GM23338 (cell line): ENCODE data around the gene SIRPB1. TPM values are rescaled to one million over a fixed set of nuclear protein-coding genes. Genes with fewer than 3 reads are reported as not detected.

Source experiments
- ATAC-seq: fragments of 200-7000 bp; cut with Tn5 transposase; 3 replicates; pipeline ENCODE4 v1.9.1; 2020
- DNase-seq: peaks from one replicate; pipeline ENCODE4 v3.0.0-alpha.2; 2015; ENCODE audit warnings: low spot score
- H2AFZ ChIP-seq: fragments of 200-600 bp; sonication (generic); 2 replicates; pipeline ENCODE4 v1.8.0; 2016; ENCODE audit warnings: antibody characterized with exemption, mild to moderate bottlenecking, moderate library complexity
- H3F3A ChIP-seq: fragments of 200-600 bp; sonication (generic); replicated peaks from 2 replicates; pipeline ENCODE4 v1.8.0; 2017; ENCODE audit warnings: antibody characterized with exemption, mixed run types, low read depth
- H3K27ac ChIP-seq: fragments of 200-600 bp; sonication (generic); 2 replicates; pipeline ENCODE4 v1.6.1; 2016; ENCODE audit warnings: low read depth
- H3K27me3 ChIP-seq: fragments of 200-600 bp; sonication (generic); 2 replicates; pipeline ENCODE4 v1.8.0; 2016; ENCODE audit warnings: mild to moderate bottlenecking, mixed run types, moderate library complexity; ENCODE audit not compliant: insufficient read depth
- H3K36me3 ChIP-seq: fragments of 200-600 bp; sonication (generic); 2 replicates; pipeline ENCODE4 v1.8.0; 2016; ENCODE audit warnings: mild to moderate bottlenecking; ENCODE audit not compliant: insufficient read depth
- H3K4me1 ChIP-seq: fragments of 200-600 bp; sonication (generic); 2 replicates; pipeline ENCODE4 v1.8.0; 2016; ENCODE audit warnings: mild to moderate bottlenecking, moderate library complexity; ENCODE audit not compliant: insufficient read depth
- H3K4me2 ChIP-seq: fragments of 200-600 bp; sonication (generic); 2 replicates; pipeline ENCODE4 v1.7.1; 2017; ENCODE audit warnings: mixed run types
- H3K4me3 ChIP-seq: fragments of 200-600 bp; sonication (generic); 2 replicates; pipeline ENCODE4 v1.6.1; 2016; ENCODE audit warnings: mixed run types
- H3K79me2 ChIP-seq: fragments of 200-600 bp; sonication (generic); replicated peaks from 2 replicates; pipeline ENCODE4 v1.8.0; 2017; ENCODE audit warnings: mild to moderate bottlenecking; ENCODE audit not compliant: insufficient read depth
- H3K9me2 ChIP-seq: fragments of 200-600 bp; sonication (generic); 2 replicates; pipeline ENCODE4 v1.8.0; 2017; ENCODE audit not compliant: insufficient read depth
- H4K20me1 ChIP-seq: fragments of 200-600 bp; sonication (generic); replicated peaks from 2 replicates; pipeline ENCODE4 v1.8.0; 2017; ENCODE audit warnings: mild to moderate bottlenecking; ENCODE audit not compliant: insufficient read depth
- H3K27ac Mint-ChIP-seq: 2 replicates; pipeline ENCODE4 v1.8.0; 2020; ENCODE audit warnings: inconsistent platforms, mild to moderate bottlenecking, moderate library complexity, mixed read lengths
- H3K27me3 Mint-ChIP-seq: 3 replicates; pipeline ENCODE4 v1.8.0; 2022; ENCODE audit warnings: low read depth, mild to moderate bottlenecking, moderate library complexity, mixed read lengths, inconsistent platforms; ENCODE audit not compliant: insufficient read depth, poor library complexity
- H3K36me3 Mint-ChIP-seq: 3 replicates; pipeline ENCODE4 v1.8.0; 2021; ENCODE audit warnings: low read depth, mild to moderate bottlenecking, inconsistent platforms, moderate library complexity, mixed read lengths
- H3K4me1 Mint-ChIP-seq: 3 replicates; pipeline ENCODE4 v1.8.0; 2020; ENCODE audit warnings: mild to moderate bottlenecking, inconsistent platforms, mixed read lengths
- H3K4me3 Mint-ChIP-seq: 3 replicates; pipeline ENCODE4 v1.8.0; 2021; ENCODE audit warnings: moderate library complexity, mild to moderate bottlenecking, inconsistent platforms, mixed read lengths
- H3K9me3 Mint-ChIP-seq: 3 replicates; pipeline ENCODE4 v1.8.0; 2020; ENCODE audit warnings: moderate library complexity, mild to moderate bottlenecking, inconsistent platforms, mixed read lengths
- CREB1 ChIP-seq: fragments of 250-450 bp; sonication (Bioruptor Pico); IDR thresholded peaks from 2 replicates; pipeline ENCODE4 v1.5.0; 2020; ENCODE audit warnings: low read depth, mild to moderate bottlenecking, moderate library complexity
- EZH2 ChIP-seq: fragments of 200-600 bp; sonication (generic); IDR thresholded peaks from one replicate; pipeline ENCODE4 v1.8.0; 2017; ENCODE audit warnings: antibody characterized with exemption, mild to moderate bottlenecking, low read depth; ENCODE audit not compliant: unreplicated experiment
- EZH2phosphoT487 ChIP-seq: fragments of 200-600 bp; sonication (generic); IDR thresholded peaks from one replicate; pipeline ENCODE4 v1.8.1; 2018; ENCODE audit warnings: antibody characterized with exemption; ENCODE audit not compliant: unreplicated experiment
- JUNB ChIP-seq: IDR thresholded peaks from one replicate; pipeline ENCODE4 v1.6.1; 2016; ENCODE audit warnings: antibody characterized with exemption; ENCODE audit not compliant: unreplicated experiment
- NANOG ChIP-seq: IDR thresholded peaks from 2 replicates; pipeline ENCODE4 v1.6.1; 2016; ENCODE audit warnings: antibody characterized with exemption, borderline replicate concordance
- POLR2AphosphoS5 ChIP-seq: IDR thresholded peaks from 2 replicates; pipeline ENCODE4 v1.6.1; 2016; ENCODE audit warnings: antibody characterized with exemption, low read depth
- STAT1 ChIP-seq: IDR thresholded peaks from one replicate; pipeline ENCODE4 v1.6.1; 2016; ENCODE audit warnings: antibody characterized with exemption; ENCODE audit not compliant: unreplicated experiment
- ZNF114 ChIP-seq: fragments of 250-450 bp; sonication (Bioruptor Pico); IDR thresholded peaks from 2 replicates; pipeline ENCODE4 v1.5.0; 2020; ENCODE audit warnings: mild to moderate bottlenecking, moderate library complexity
- ZNF331 ChIP-seq: fragments of 250-450 bp; sonication (Bioruptor Pico); IDR thresholded peaks from 2 replicates; pipeline ENCODE4 v1.5.0; 2020; ENCODE audit warnings: low read depth, mild to moderate bottlenecking, moderate library complexity
- polyA plus RNA-seq: library from polyadenylated mRNA; unstranded; fragments of >200 nt; fragmentation: Nextera tagmentation; extraction: Ambion mirVana; gene quantifications from 2 replicates; pipeline ENCODE4 v1.2.1, GENCODE V29; 2016
- total RNA-seq: library from RNA; depleted of rRNA; stranded (reverse); fragments of >200 nt; shearing (Covaris generic); gene quantifications from 2 replicates; pipeline ENCODE4 v1.2.3, GENCODE V29; 2014
- TF ChIP-seq, protein P1 (sequence below): IDR thresholded peaks from 2 replicates; pipeline ENCODE4 v1.6.1; 2016; ENCODE audit warnings: antibody characterized with exemption
- TF ChIP-seq, protein P2 (sequence below): fragments of 250-450 bp; sonication (Bioruptor Pico); IDR thresholded peaks from 2 replicates; pipeline ENCODE4 v1.5.0; 2020; ENCODE audit warnings: mild to moderate bottlenecking, moderate library complexity
- TF ChIP-seq, protein P3 (sequence below): IDR thresholded peaks from one replicate; pipeline ENCODE4 v1.6.1; 2018; ENCODE audit warnings: antibody characterized with exemption; ENCODE audit not compliant: unreplicated experiment
- TF ChIP-seq, protein P4 (sequence below), 2 experiments: fragments of 200-600 bp in 1 of 2; sonication (generic) in 1 of 2; conservative IDR thresholded peaks; 2 replicates each; pipeline versions ENCODE4 v1.5.1 to v1.6.1; 2016 to 2017; ENCODE audit warnings: antibody characterized with exemption in 2 of 2, low read depth in 2 of 2, mild to moderate bottlenecking in 2 of 2, moderate library complexity in 1 of 2

Gene SIRPB1
- total and polyA plus RNA-seq, 2 experiments from 2014 or later, result not detected

DNA sequence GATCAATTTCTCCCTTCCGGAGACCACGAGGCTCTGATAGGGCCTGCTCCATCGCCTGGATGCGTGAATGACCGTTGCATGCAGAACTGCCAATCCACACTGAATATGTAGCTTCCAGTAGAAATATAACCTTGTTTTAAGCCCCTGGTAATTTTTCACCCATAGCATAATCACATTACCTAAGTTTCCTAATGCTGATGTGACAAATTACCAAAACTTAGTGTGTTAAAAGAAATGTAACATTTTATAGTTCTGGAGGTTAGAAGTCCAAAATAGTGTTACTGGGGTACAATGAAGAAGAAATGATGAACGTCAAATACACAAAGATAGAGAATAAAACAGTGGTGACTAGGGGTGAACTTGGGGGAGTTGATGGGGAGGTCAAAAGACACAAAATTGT lies 40.3 kb downstream of the SIRPB1 start:
- no peak overlapping the region for H3K4me2 ChIP-seq
- DNase-seq (no peak), ATAC-seq (no peak)
- Mint-ChIP-seq H3K27me3 (peaks cover 1% of the 10 kb centered on the region), H3K4me1 (no peaks in the 10 kb centered on the region), H3K36me3 (no peaks in the 10 kb centered on the region), H3K27ac (no peak overlapping the region), H3K9me3 (no peaks in the 10 kb centered on the region), H3K4me3 (no peak overlapping the region)
- no peaks in the 10 kb centered on the region for H3F3A ChIP-seq
- no peak overlapping the region for H3K4me3 ChIP-seq
- TF ChIP-seq NANOG (no peak), CREB1 (no peak), ZNF114 (no peak), STAT1 (no peak), EZH2 (no peak), EZH2phosphoT487 (no peak), JUNB (no peak), POLR2AphosphoS5 (no peak), ZNF331 (CRISPR knock-in tag) (no peak)
- TF ChIP-seq, protein P1, sequence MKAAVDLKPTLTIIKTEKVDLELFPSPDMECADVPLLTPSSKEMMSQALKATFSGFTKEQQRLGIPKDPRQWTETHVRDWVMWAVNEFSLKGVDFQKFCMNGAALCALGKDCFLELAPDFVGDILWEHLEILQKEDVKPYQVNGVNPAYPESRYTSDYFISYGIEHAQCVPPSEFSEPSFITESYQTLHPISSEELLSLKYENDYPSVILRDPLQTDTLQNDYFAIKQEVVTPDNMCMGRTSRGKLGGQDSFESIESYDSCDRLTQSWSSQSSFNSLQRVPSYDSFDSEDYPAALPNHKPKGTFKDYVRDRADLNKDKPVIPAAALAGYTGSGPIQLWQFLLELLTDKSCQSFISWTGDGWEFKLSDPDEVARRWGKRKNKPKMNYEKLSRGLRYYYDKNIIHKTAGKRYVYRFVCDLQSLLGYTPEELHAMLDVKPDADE, result no peak
- TF ChIP-seq, protein P2, sequence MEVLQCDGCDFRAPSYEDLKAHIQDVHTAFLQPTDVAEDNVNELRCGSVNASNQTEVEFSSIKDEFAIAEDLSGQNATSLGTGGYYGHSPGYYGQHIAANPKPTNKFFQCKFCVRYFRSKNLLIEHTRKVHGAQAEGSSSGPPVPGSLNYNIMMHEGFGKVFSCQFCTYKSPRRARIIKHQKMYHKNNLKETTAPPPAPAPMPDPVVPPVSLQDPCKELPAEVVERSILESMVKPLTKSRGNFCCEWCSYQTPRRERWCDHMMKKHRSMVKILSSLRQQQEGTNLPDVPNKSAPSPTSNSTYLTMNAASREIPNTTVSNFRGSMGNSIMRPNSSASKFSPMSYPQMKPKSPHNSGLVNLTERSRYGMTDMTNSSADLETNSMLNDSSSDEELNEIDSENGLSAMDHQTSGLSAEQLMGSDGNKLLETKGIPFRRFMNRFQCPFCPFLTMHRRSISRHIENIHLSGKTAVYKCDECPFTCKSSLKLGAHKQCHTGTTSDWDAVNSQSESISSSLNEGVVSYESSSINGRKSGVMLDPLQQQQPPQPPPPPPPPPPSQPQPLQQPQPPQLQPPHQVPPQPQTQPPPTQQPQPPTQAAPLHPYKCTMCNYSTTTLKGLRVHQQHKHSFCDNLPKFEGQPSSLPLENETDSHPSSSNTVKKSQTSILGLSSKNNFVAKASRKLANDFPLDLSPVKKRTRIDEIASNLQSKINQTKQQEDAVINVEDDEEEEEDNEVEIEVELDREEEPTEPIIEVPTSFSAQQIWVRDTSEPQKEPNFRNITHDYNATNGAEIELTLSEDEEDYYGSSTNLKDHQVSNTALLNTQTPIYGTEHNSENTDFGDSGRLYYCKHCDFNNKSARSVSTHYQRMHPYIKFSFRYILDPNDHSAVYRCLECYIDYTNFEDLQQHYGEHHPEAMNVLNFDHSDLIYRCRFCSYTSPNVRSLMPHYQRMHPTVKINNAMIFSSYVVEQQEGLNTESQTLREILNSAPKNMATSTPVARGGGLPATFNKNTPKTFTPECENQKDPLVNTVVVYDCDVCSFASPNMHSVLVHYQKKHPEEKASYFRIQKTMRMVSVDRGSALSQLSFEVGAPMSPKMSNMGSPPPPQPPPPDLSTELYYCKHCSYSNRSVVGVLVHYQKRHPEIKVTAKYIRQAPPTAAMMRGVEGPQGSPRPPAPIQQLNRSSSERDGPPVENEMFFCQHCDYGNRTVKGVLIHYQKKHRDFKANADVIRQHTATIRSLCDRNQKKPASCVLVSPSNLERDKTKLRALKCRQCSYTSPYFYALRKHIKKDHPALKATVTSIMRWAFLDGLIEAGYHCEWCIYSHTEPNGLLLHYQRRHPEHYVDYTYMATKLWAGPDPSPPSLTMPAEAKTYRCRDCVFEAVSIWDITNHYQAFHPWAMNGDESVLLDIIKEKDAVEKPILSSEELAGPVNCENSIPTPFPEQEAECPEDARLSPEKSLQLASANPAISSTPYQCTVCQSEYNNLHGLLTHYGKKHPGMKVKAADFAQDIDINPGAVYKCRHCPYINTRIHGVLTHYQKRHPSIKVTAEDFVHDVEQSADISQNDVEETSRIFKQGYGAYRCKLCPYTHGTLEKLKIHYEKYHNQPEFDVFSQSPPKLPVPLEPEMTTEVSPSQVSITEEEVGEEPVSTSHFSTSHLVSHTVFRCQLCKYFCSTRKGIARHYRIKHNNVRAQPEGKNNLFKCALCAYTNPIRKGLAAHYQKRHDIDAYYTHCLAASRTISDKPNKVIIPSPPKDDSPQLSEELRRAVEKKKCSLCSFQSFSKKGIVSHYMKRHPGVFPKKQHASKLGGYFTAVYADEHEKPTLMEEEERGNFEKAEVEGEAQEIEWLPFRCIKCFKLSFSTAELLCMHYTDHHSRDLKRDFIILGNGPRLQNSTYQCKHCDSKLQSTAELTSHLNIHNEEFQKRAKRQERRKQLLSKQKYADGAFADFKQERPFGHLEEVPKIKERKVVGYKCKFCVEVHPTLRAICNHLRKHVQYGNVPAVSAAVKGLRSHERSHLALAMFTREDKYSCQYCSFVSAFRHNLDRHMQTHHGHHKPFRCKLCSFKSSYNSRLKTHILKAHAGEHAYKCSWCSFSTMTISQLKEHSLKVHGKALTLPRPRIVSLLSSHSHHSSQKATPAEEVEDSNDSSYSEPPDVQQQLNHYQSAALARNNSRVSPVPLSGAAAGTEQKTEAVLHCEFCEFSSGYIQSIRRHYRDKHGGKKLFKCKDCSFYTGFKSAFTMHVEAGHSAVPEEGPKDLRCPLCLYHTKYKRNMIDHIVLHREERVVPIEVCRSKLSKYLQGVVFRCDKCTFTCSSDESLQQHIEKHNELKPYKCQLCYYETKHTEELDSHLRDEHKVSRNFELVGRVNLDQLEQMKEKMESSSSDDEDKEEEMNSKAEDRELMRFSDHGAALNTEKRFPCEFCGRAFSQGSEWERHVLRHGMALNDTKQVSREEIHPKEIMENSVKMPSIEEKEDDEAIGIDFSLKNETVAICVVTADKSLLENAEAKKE, result no peak
- TF ChIP-seq, protein P3, sequence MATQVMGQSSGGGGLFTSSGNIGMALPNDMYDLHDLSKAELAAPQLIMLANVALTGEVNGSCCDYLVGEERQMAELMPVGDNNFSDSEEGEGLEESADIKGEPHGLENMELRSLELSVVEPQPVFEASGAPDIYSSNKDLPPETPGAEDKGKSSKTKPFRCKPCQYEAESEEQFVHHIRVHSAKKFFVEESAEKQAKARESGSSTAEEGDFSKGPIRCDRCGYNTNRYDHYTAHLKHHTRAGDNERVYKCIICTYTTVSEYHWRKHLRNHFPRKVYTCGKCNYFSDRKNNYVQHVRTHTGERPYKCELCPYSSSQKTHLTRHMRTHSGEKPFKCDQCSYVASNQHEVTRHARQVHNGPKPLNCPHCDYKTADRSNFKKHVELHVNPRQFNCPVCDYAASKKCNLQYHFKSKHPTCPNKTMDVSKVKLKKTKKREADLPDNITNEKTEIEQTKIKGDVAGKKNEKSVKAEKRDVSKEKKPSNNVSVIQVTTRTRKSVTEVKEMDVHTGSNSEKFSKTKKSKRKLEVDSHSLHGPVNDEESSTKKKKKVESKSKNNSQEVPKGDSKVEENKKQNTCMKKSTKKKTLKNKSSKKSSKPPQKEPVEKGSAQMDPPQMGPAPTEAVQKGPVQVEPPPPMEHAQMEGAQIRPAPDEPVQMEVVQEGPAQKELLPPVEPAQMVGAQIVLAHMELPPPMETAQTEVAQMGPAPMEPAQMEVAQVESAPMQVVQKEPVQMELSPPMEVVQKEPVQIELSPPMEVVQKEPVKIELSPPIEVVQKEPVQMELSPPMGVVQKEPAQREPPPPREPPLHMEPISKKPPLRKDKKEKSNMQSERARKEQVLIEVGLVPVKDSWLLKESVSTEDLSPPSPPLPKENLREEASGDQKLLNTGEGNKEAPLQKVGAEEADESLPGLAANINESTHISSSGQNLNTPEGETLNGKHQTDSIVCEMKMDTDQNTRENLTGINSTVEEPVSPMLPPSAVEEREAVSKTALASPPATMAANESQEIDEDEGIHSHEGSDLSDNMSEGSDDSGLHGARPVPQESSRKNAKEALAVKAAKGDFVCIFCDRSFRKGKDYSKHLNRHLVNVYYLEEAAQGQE, result no peak
- TF ChIP-seq, protein P4, sequence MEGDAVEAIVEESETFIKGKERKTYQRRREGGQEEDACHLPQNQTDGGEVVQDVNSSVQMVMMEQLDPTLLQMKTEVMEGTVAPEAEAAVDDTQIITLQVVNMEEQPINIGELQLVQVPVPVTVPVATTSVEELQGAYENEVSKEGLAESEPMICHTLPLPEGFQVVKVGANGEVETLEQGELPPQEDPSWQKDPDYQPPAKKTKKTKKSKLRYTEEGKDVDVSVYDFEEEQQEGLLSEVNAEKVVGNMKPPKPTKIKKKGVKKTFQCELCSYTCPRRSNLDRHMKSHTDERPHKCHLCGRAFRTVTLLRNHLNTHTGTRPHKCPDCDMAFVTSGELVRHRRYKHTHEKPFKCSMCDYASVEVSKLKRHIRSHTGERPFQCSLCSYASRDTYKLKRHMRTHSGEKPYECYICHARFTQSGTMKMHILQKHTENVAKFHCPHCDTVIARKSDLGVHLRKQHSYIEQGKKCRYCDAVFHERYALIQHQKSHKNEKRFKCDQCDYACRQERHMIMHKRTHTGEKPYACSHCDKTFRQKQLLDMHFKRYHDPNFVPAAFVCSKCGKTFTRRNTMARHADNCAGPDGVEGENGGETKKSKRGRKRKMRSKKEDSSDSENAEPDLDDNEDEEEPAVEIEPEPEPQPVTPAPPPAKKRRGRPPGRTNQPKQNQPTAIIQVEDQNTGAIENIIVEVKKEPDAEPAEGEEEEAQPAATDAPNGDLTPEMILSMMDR (conservative IDR thresholded peaks at IDR 0.05; ENCODE audit: low read depth in 2 of 2), result no peak
- no peaks in the 10 kb centered on the region for H3K9me2 ChIP-seq
- H3K36me3 ChIP-seq, result no peaks in the 10 kb centered on the region
- no peaks in the 10 kb centered on the region for H3K79me2 ChIP-seq
- no peaks in the 10 kb centered on the region for H3K4me1 ChIP-seq
- H3K27ac ChIP-seq, result no peak overlapping the region
- H3K27me3 ChIP-seq, result no peaks in the 10 kb centered on the region
- no peak overlapping the region for H2AFZ ChIP-seq
- no peaks in the 10 kb centered on the region for H4K20me1 ChIP-seq
